Kidney epithelial cell (primary cell): ENCODE results near the gene MYZAP. TPM values are rescaled to one million over a fixed set of nuclear protein-coding genes. Genes with fewer than 3 reads are reported as not detected.
A peak's percentile ranks its signal among the peaks of the same experiment; 100 is the strongest.

Source experiments
- DNase-seq: peaks from one replicate; pipeline ENCODE4 v3.0.0-alpha.2; 2010; ENCODE audit warnings: low read depth
- H3K27me3 ChIP-seq: 2 replicates; pipeline ENCODE4 v1.6.0; 2011; ENCODE audit warnings: low read length; ENCODE audit not compliant: control insufficient read depth, insufficient read depth
- H3K36me3 ChIP-seq: 2 replicates; pipeline ENCODE4 v1.5.1; 2011; ENCODE audit warnings: low read length; ENCODE audit not compliant: control insufficient read depth, insufficient read depth
- H3K4me3 ChIP-seq: 2 replicates; pipeline ENCODE4 v1.5.1; 2011; ENCODE audit warnings: low read depth, mild to moderate bottlenecking, control low read depth, low read length
- total RNA-seq: library from RNA; depleted of rRNA; stranded (reverse); fragments of >200 nt; gene quantifications from 2 replicates; pipeline ENCODE4 v1.2.3, GENCODE V29; 2015
- TF ChIP-seq, protein P1 (sequence below): IDR thresholded peaks from 2 replicates; pipeline ENCODE4 v1.5.1; 2011; ENCODE audit warnings: mild to moderate bottlenecking, moderate library complexity, low read length, control low read depth, inconsistent platforms; ENCODE audit not compliant: insufficient read depth, poor library complexity, severe bottlenecking

The MYZAP gene
- total RNA-seq, 1 donor from 2014 or later, result 0.21 TPM

DNA sequence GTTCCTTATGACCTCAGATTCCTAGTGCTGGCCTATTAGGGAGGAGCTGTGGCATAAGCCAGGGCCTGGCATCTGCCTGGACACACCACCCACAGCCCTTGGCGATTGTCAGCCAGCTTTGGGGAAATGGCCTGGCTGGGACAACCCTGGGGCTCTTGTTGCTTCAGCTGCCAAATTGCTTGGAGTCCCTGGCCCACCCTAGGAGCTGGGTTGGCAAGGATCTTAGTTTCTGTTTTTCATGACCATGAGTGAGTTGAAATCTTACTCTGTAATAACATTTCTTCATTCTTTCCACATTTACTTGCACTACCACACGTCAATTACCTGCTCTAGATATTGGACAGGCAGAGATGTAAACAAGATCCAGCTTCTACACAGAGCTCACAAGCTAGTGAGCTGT is 1.9 kb upstream of the MYZAP start:
- Histone ChIP-seq H3K4me3 (no peak overlapping the region), H3K27me3 (peaks cover 11% of the 10 kb centered on the region), H3K36me3 (no peaks in the 10 kb centered on the region)
- DNase-seq, result no peak
- TF ChIP-seq, protein P1, sequence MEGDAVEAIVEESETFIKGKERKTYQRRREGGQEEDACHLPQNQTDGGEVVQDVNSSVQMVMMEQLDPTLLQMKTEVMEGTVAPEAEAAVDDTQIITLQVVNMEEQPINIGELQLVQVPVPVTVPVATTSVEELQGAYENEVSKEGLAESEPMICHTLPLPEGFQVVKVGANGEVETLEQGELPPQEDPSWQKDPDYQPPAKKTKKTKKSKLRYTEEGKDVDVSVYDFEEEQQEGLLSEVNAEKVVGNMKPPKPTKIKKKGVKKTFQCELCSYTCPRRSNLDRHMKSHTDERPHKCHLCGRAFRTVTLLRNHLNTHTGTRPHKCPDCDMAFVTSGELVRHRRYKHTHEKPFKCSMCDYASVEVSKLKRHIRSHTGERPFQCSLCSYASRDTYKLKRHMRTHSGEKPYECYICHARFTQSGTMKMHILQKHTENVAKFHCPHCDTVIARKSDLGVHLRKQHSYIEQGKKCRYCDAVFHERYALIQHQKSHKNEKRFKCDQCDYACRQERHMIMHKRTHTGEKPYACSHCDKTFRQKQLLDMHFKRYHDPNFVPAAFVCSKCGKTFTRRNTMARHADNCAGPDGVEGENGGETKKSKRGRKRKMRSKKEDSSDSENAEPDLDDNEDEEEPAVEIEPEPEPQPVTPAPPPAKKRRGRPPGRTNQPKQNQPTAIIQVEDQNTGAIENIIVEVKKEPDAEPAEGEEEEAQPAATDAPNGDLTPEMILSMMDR, result no peak

DNA sequence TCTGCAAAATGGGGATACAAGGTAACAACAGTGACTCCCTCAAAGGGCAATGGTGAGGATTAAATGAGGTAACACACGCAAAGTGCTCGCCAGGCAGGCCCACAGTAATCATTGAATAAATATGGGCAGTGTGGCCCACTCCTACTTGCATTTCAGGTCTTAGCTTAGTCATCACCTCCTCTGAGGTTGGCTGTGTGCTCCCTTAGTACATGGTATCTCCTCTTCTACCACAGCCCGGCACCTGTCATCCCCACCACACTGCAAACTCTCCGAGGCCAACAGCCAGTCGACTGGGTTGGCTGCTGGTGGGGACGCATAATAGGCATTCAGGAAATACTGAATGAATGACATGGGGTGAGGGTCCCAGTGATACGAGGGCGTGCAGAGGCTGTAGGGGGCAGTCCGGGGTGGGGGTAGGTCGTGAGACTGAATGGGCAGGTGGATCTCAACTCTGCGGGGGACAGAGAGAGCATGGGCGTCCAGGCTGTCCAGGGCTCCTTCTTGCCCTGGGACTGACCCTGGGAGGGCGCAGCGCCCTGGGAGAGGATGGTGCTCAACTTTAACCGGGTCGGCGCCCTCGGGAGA is 375 bp upstream of the MYZAP start:
- Histone ChIP-seq H3K27me3 (peaks cover 11% of the 10 kb centered on the region), H3K4me3 (peak overlapping the region; percentile 35), H3K36me3 (no peaks in the 10 kb centered on the region)
- DNase-seq, result no peak
- TF ChIP-seq, protein P1, result no peak

DNA sequence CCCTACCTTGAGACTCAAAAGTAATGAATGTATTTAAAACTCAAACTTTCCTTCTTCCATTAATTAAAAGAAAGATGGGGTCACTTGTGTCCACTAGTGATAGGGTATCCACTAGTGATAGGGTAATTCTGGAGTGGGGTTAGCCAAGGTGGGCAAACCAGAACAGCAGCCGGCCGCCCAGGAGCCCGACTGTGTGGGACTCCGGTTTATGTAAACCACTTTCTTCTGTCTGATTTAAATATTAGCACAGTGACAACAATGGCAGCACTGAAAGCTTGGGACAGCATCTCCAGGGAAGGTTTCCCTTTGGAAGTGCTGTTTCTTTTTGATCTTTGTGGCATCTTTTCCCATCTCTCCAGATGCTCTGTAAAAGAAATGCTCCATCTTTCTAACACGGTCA is 722 bp downstream of the MYZAP start:
- Histone ChIP-seq H3K4me3 (no peak overlapping the region), H3K27me3 (peaks cover 11% of the 10 kb centered on the region), H3K36me3 (no peaks in the 10 kb centered on the region)
- TF ChIP-seq, protein P1, result no peak
- DNase-seq, result no peak

DNA sequence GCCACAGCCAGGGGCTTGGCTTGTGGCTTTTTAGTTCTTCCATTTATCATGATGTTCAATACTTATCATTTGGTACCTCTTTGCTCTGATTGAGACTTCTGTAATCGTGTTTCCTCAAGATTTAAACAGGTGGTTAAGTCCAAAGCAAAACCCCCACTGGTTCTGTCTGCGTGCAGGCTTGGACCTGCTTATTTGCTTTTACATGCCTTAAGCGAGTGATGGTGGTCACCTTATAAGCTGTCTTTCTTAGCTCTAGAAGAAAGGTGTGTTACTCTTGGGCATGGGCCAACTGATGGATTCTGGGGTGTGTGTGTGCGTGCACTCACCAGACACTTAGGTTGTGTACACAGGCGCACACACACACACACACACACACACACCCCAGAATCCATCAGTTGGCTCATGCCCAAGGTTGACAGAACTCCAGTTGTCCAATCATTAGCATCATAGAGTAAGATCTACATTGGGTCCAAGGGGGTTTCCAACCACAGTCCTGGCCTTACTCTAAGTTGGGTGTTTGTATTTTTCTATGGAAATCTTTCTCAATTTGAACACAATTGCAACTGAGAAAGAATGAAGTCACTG is 1.2 kb downstream of the MYZAP start:
- H3K36me3 ChIP-seq, result no peaks in the 10 kb centered on the region
- TF ChIP-seq, protein P1, result no peak
- H3K4me3 ChIP-seq, result no peak overlapping the region
- peaks cover 11% of the 10 kb centered on the region for H3K27me3 ChIP-seq
- DNase-seq, result no peak

DNA sequence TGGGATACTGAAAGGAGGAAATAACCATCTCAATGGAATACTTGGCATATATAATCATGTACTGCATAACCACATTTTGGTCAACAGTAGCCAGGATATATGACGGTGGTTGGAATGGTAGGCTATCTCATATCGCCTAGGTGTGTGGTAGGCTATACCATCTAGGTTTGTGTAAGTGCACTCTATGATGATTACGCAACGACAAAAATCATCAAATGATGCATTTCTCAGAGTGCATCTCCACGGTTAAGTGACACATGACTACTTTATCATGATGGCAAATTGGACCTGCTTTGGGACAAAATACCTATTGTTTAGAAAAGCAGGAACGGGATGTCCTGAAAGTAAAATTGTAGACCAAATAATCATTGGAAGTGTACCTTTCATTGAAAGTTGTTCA is 2.8 kb downstream of the MYZAP start:
- peaks cover 11% of the 10 kb centered on the region for H3K27me3 ChIP-seq
- TF ChIP-seq, protein P1, result no peak

More for the DNA sequence above, 2.8 kb downstream of the MYZAP start:
- no peak for DNase-seq
- H3K4me3 ChIP-seq, result no peak overlapping the region
- no peaks in the 10 kb centered on the region for H3K36me3 ChIP-seq
